HG02610 (cell line): ENCODE measurements around the gene COL9A1.
"Not testable (repeated sequence)": the region's sequence is repeated elsewhere in the genome, so short reads cannot be mapped to it uniquely, and the experiment has no call there.

Source experiments
- ATAC-seq: cut with Tn5 transposase; IDR thresholded peaks from one replicate; pipeline ENCODE4 v1.9.1; 2021; ENCODE audit warnings: mild to moderate bottlenecking, moderate library complexity; ENCODE audit not compliant: unreplicated experiment

Gene COL9A1

GRCh38 chr6:70303034-70303525, at the start of gene COL9A1:
Gene COL9A1 (minus strand): TSS chr6:70303084. CDS start chr6:70302924, 160 bp downstream.
- ATAC-seq, result no peak

- ATAC-seq, result no peak
Observed at GRCh38 chr6:70351461-70351860, 48.6 kb upstream of the COL9A1 start.

- ATAC-seq, result no peak
Observed at GRCh38 chr6:70345619-70346018, 42.7 kb upstream of the COL9A1 start.

- no peak for ATAC-seq
Observed at GRCh38 chr6:70343313-70343712, 40.4 kb upstream of the COL9A1 start.

- ATAC-seq, result not testable (repeated sequence)
Observed at GRCh38 chr6:70339810-70340209, 36.9 kb upstream of the COL9A1 start.

- no peak for ATAC-seq
Observed at GRCh38 chr6:70338775-70339174, 35.9 kb upstream of the COL9A1 start.

GRCh38 chr6:70337743-70338105, 34.8 kb upstream of the COL9A1 start:
- ATAC-seq, result no peak

GRCh38 chr6:70336996-70337742, 34.3 kb upstream of the COL9A1 start:
- ATAC-seq, result no peak

GRCh38 chr6:70327036-70327435, 24.2 kb upstream of the COL9A1 start:
- no peak for ATAC-seq

- ATAC-seq, result no peak
Observed at GRCh38 chr6:70325009-70325408, 22.1 kb upstream of the COL9A1 start.

GRCh38 chr6:70317799-70318198, 14.9 kb upstream of the COL9A1 start:
- not testable (repeated sequence) for ATAC-seq

GRCh38 chr6:70315079-70315751, 12.3 kb upstream of the COL9A1 start:
- peak; percentile 73 for ATAC-seq

- no peak for ATAC-seq
Observed at GRCh38 chr6:70314296-70314695, 11.4 kb upstream of the COL9A1 start.

- ATAC-seq, result no peak
Observed at GRCh38 chr6:70312165-70312745, 9.4 kb upstream of the COL9A1 start.

- no peak for ATAC-seq
Observed at GRCh38 chr6:70310063-70310694, 7.3 kb upstream of the COL9A1 start.

GRCh38 chr6:70309243-70309642, 6.4 kb upstream of the COL9A1 start:
- ATAC-seq, result no peak

- ATAC-seq, result not testable (repeated sequence)
Observed at GRCh38 chr6:70308142-70308541, 5.3 kb upstream of the COL9A1 start.

GRCh38 chr6:70307008-70307407, 4.1 kb upstream of the COL9A1 start:
- ATAC-seq, result no peak

GRCh38 chr6:70304616-70305015, 1.7 kb upstream of the COL9A1 start:
- ATAC-seq, result no peak

- no peak for ATAC-seq
Observed at GRCh38 chr6:70299456-70299855, 3.4 kb downstream of the COL9A1 start.

GRCh38 chr6:70298068-70298467, 4.8 kb downstream of the COL9A1 start:
- ATAC-seq, result no peak
